ENCODE results near the gene ABCD1. TPM values are rescaled to one million over a fixed set of nuclear protein-coding genes. Genes with fewer than 3 reads are reported as not detected.

The ABCD1 gene
- total and polyA plus RNA-seq, 10 of the 15 experiments (the other 5 are each of a cell fraction or from before 2014, with no cell fraction given) = 0.13 to 6.5 (median 1.4) TPM

- Histone ChIP-seq H3K36me3 (ENCODE audit: control insufficient read depth in 2 of 2, insufficient read depth in 2 of 2, low read length in 1 of 2) (peaks cover 3% of the 10 kb centered on the region in 2 experiments; a peak in 3 of 4 replicates), H4K20me1 (ENCODE audit: control insufficient read depth, insufficient read depth) (no peaks in the 10 kb centered on the region), H3K4me2 (ENCODE audit: control insufficient read depth, insufficient read depth) (no peak overlapping the region), H3K4me3 (no peak overlapping the region), H3K4me1 (ENCODE audit: control insufficient read depth, insufficient read depth, low read length) (no peaks in the 10 kb centered on the region), H3K27ac (ENCODE audit: control insufficient read depth, insufficient read depth) (no peak overlapping the region), H3K9me3 (replicated peaks; ENCODE audit: control insufficient read depth, insufficient read depth, low read length) (no peaks in the 10 kb centered on the region; the same call in 2 of the 3 replicates), H3K79me2 (ENCODE audit: control insufficient read depth, insufficient read depth, low read length) (no peaks in the 10 kb centered on the region), H2AFZ (ENCODE audit: control insufficient read depth, low read depth, low read length) (no peak overlapping the region), H3K9ac (ENCODE audit: control insufficient read depth, insufficient read depth, low read length) (no peak overlapping the region), H3K27me3 (replicated peaks in 1 of 2; ENCODE audit: control insufficient read depth in 2 of 2, insufficient read depth in 2 of 2, low read length in 1 of 2) (no peaks in the 10 kb centered on the region)
- ChIA-PET CTCF (no interaction called here), RAD21 (ENCODE audit: unreplicated experiment) (no interaction called here), SMC1A (ENCODE audit: uncharacterized antibody, unreplicated experiment) (no interaction called here), POLR2A (no interaction called here)
- DNase-seq (ENCODE audit: low read depth, low spot score) = no peak
- 74% methylated on average over 23 of the region's 24 CpGs for WGBS (ENCODE audit: insufficient coverage, insufficient replicate concordance, low lambda C conversion rate, missing lambda C conversion rate)
- intact Hi-C loops (cut with micrococcal nuclease; ENCODE audit: unreplicated experiment) = no loop called here
- no peak for FAIRE-seq
- ATAC-seq = no peak
- in situ Hi-C loops (cut with MboI) = loop anchor here (10.0 kb wide), 1 partner anchor 49 kb away; no protein-coding TSS in a partner anchor
- BruUV-seq (replicated peaks) = no TSS peak
- TF ChIP-seq ZNF207 (IDR thresholded peaks at IDR 0.05; ENCODE audit: borderline replicate concordance) (no peak), NFXL1 (IDR thresholded peaks at IDR 0.05; ENCODE audit: borderline replicate concordance) (no peak), NR2F1 (conservative IDR thresholded peaks at IDR 0.05) (no peak), MXI1 (IDR thresholded peaks at IDR 0.05; ENCODE audit: low read depth, low read length) (no peak)
- TF ChIP-seq, protein P1, sequence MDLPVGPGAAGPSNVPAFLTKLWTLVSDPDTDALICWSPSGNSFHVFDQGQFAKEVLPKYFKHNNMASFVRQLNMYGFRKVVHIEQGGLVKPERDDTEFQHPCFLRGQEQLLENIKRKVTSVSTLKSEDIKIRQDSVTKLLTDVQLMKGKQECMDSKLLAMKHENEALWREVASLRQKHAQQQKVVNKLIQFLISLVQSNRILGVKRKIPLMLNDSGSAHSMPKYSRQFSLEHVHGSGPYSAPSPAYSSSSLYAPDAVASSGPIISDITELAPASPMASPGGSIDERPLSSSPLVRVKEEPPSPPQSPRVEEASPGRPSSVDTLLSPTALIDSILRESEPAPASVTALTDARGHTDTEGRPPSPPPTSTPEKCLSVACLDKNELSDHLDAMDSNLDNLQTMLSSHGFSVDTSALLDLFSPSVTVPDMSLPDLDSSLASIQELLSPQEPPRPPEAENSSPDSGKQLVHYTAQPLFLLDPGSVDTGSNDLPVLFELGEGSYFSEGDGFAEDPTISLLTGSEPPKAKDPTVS (IDR thresholded peaks at IDR 0.05; ENCODE audit: low read depth, low read length) = no peak
- TF ChIP-seq, protein P2, sequence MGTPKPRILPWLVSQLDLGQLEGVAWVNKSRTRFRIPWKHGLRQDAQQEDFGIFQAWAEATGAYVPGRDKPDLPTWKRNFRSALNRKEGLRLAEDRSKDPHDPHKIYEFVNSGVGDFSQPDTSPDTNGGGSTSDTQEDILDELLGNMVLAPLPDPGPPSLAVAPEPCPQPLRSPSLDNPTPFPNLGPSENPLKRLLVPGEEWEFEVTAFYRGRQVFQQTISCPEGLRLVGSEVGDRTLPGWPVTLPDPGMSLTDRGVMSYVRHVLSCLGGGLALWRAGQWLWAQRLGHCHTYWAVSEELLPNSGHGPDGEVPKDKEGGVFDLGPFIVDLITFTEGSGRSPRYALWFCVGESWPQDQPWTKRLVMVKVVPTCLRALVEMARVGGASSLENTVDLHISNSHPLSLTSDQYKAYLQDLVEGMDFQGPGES (IDR thresholded peaks at IDR 0.05) = no peak
- TF ChIP-seq, protein P3, sequence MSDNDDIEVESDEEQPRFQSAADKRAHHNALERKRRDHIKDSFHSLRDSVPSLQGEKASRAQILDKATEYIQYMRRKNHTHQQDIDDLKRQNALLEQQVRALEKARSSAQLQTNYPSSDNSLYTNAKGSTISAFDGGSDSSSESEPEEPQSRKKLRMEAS (IDR thresholded peaks at IDR 0.05; ENCODE audit: low read depth, low read length) = no peak
- TF ChIP-seq, protein P4, sequence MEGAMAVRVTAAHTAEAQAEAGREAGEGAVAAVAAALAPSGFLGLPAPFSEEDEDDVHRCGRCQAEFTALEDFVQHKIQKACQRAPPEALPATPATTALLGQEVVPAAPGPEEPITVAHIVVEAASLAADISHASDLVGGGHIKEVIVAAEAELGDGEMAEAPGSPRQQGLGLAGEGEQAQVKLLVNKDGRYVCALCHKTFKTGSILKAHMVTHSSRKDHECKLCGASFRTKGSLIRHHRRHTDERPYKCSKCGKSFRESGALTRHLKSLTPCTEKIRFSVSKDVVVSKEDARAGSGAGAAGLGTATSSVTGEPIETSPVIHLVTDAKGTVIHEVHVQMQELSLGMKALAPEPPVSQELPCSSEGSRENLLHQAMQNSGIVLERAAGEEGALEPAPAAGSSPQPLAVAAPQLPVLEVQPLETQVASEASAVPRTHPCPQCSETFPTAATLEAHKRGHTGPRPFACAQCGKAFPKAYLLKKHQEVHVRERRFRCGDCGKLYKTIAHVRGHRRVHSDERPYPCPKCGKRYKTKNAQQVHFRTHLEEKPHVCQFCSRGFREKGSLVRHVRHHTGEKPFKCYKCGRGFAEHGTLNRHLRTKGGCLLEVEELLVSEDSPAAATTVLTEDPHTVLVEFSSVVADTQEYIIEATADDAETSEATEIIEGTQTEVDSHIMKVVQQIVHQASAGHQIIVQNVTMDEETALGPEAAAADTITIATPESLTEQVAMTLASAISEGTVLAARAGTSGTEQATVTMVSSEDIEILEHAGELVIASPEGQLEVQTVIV (IDR thresholded peaks at IDR 0.05; ENCODE audit: borderline replicate concordance, partially characterized antibody) = no peak
- TF ChIP-seq, protein P5, sequence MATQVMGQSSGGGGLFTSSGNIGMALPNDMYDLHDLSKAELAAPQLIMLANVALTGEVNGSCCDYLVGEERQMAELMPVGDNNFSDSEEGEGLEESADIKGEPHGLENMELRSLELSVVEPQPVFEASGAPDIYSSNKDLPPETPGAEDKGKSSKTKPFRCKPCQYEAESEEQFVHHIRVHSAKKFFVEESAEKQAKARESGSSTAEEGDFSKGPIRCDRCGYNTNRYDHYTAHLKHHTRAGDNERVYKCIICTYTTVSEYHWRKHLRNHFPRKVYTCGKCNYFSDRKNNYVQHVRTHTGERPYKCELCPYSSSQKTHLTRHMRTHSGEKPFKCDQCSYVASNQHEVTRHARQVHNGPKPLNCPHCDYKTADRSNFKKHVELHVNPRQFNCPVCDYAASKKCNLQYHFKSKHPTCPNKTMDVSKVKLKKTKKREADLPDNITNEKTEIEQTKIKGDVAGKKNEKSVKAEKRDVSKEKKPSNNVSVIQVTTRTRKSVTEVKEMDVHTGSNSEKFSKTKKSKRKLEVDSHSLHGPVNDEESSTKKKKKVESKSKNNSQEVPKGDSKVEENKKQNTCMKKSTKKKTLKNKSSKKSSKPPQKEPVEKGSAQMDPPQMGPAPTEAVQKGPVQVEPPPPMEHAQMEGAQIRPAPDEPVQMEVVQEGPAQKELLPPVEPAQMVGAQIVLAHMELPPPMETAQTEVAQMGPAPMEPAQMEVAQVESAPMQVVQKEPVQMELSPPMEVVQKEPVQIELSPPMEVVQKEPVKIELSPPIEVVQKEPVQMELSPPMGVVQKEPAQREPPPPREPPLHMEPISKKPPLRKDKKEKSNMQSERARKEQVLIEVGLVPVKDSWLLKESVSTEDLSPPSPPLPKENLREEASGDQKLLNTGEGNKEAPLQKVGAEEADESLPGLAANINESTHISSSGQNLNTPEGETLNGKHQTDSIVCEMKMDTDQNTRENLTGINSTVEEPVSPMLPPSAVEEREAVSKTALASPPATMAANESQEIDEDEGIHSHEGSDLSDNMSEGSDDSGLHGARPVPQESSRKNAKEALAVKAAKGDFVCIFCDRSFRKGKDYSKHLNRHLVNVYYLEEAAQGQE (IDR thresholded peaks at IDR 0.05; ENCODE audit: low read depth, low read length) = no peak
Measured at GRCh38 chrX:153783378-153784013, 58.8 kb downstream of the ABCD1 start.
